ENCODE measurements around the gene RBP4.

RBP4 gene

GRCh38 chr10:93601146-93601773 is at the start of gene RBP4:
RBP4 (minus strand) TSS chr10:93601235; CDS start chr10:93601028, 207 bp downstream.
- no peak for FAIRE-seq

GRCh38 chr10:93639791-93640190 is 38.8 kb upstream of the RBP4 start:
- no peak for FAIRE-seq

- no peak for FAIRE-seq
Measured at GRCh38 chr10:93630625-93631557, 29.9 kb upstream of the RBP4 start.

GRCh38 chr10:93629647-93630305 is 28.7 kb upstream of the RBP4 start:
- no peak for FAIRE-seq

- FAIRE-seq, result no peak
Measured at GRCh38 chr10:93628858-93629257, 27.8 kb upstream of the RBP4 start.

- FAIRE-seq, result no peak
Measured at GRCh38 chr10:93622942-93623341, 21.9 kb upstream of the RBP4 start.

GRCh38 chr10:93620925-93621324 is 19.9 kb upstream of the RBP4 start:
- no peak for FAIRE-seq

GRCh38 chr10:93615576-93616235 is 14.7 kb upstream of the RBP4 start:
- FAIRE-seq, result no peak

GRCh38 chr10:93614101-93614825 is 13.2 kb upstream of the RBP4 start:
- no peak for FAIRE-seq

- no peak for FAIRE-seq
Measured at GRCh38 chr10:93613126-93613525, 12.1 kb upstream of the RBP4 start.

- FAIRE-seq, result no peak
Measured at GRCh38 chr10:93612311-93612710, 11.3 kb upstream of the RBP4 start, which contains the start of gene PDE6C. PDE6C (plus strand) TSS chr10:93612537; CDS start chr10:93612726, 189 bp downstream.

- FAIRE-seq, result no peak
Measured at GRCh38 chr10:93608421-93608820, 7.4 kb upstream of the RBP4 start.

GRCh38 chr10:93604146-93604545 is 3.1 kb upstream of the RBP4 start:
- FAIRE-seq, result no peak

- no peak for FAIRE-seq
Measured at GRCh38 chr10:93603023-93603422, 2.0 kb upstream of the RBP4 start.

- FAIRE-seq, result no peak
Measured at GRCh38 chr10:93601774-93602162, 733 bp upstream of the RBP4 start.

GRCh38 chr10:93600446-93601145 is 439 bp downstream of the RBP4 start:
- FAIRE-seq, result no peak

- FAIRE-seq, result no peak
Measured at GRCh38 chr10:93599778-93600177, 1.3 kb downstream of the RBP4 start.

- no peak for FAIRE-seq
Measured at GRCh38 chr10:93599335-93599734, 1.7 kb downstream of the RBP4 start.

GRCh38 chr10:93598157-93598556 is 2.9 kb downstream of the RBP4 start:
- FAIRE-seq, result no peak

- no peak for FAIRE-seq
Measured at GRCh38 chr10:93597075-93597599, 3.9 kb downstream of the RBP4 start.

GRCh38 chr10:93596539-93596938 is 4.5 kb downstream of the RBP4 start:
- FAIRE-seq, result no peak

Measured in A204.1 (cell line).